ENCODE measurements around the gene GLI1.

GLI1 gene

DNA sequence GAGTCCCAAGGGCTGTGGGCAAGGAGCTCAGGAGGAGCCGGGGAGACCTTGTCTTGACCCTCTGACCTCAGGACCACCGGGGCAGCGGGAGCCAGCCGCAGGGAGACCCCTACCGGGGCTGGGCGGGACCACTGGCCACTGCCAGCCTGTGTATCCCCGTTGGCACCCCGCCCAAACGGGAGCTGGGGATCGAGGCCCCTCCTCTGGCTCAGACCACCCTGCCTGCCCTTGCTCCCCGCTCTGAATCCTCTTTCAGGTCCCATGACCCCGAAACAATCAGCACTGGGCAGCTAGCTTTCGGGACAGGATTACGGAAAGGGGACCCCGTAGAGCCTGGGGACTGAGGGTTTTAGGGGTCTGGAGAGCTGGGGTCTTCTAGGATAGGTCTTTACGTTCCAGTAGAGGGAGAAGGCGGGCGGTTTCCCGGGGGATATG is 1.3 kb downstream of the GLI1 start:
- no peak for DNase-seq (ENCODE audit: low spot score)

DNA sequence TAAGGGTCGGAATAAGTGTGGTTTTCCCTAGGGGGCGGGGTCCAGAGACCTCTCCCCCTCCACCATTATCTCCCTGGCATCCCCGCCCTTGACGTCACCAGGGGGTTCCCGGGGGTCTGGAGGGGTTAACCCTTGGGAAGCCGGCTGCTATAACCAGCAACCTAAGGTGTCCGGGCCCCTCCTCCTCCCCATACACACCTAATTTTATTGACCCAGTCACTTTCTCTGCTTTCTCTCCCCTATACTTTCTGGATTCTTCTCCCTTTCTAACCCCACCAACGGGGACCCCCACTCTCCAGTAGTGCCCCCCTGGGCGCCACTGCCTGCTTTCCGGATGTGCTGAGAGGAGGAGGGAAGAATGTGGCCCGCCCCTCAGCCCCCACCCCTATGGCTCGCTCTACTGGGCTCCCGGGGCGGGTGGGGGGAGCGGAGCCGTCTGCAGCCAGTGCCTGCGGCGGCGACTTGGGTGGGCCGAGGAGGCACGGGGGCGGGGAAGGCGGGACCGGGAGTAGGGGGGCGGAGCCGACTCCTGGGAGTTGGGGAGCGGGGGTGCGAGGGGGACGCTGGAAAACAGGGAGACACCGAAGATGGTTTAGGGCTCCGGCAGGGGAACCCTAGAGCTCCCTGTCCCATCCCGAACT is 1.8 kb downstream of the GLI1 start:
- DNase-seq (ENCODE audit: low spot score), result peak; percentile 60

DNA sequence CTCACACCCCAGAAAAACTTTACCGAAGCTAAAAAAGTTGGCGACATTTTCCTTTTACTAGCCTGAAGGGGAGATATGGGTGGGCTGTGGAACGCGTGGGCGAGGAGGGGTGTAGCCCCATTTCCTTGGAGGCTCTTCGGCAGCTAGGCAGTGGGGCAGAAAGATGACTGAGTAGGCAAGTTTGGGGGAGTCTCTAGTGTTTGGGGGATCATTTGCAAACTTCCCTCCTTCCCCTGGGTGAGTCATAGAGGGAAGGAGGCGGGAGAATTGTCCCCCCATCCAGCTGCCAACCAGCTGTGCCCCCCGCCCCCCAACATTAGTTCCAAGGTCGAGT is 2.3 kb downstream of the GLI1 start:
- DNase-seq (ENCODE audit: low spot score), result no peak

DNA sequence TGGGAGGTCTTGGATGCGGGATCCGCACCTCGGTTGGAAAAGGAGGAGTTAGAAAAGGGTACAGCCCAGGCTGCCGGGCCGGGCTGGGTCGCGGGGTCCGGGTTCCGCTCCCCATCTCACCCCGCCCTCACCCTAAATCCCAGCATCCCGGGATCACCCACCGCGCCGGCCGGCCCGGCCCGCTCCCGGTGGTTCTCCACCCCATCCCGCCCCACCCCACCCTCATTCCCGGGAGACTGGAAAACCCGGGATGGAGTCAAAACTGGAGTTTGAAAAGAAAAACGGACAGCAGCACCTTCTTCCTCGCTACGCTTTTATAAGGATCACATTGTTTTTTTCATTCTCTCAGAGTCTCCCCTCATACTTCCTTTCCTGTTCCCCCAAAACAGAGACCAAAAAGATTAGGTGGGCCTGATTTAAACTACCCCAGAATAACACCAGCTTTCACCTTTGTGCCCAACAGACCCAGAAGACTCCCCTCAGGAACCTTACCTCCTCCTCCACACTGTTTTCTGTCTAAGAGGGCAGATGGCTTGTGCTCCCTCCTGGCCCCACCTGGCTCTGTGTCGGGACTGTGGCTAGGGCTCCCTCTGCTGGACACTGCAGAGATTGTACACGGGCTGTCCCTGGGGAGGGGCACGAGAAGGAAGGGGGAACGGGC is 2.8 kb downstream of the GLI1 start:
- DNase-seq (ENCODE audit: low spot score), result peak; percentile 96

DNA sequence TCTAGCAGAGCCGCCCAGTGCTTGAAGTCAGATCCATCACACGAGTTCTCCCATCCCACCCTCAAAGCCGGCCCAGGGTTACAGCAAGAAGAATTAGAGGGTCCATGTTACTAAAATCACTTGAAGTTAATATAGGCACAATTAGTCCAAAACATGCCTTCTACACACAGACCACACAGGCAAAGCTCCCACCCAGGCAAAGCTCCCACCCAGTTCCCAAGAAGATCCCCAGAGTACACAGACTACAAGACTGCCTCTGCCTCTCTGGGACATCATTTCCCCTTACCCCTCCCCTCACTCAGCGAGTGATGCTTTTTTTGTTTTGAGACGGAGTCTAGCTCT is 3.3 kb downstream of the GLI1 start:
- no peak for DNase-seq (ENCODE audit: low spot score)

DNA sequence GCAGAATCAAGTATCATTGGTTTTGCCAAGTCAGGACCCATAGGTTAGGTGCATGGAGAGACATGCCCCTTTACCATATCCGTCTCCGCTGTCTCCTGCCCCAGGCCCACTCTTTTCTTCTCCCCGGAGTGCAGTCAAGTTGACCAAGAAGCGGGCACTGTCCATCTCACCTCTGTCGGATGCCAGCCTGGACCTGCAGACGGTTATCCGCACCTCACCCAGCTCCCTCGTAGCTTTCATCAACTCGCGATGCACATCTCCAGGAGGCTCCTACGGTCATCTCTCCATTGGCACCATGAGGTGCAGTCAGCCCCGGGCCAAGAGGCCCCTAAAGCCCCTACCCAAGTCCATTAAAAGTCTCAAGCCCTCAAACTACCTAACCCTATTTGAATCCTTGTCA is 5.0 kb downstream of the GLI1 start:
- DNase-seq (ENCODE audit: low spot score), result no peak

DNA sequence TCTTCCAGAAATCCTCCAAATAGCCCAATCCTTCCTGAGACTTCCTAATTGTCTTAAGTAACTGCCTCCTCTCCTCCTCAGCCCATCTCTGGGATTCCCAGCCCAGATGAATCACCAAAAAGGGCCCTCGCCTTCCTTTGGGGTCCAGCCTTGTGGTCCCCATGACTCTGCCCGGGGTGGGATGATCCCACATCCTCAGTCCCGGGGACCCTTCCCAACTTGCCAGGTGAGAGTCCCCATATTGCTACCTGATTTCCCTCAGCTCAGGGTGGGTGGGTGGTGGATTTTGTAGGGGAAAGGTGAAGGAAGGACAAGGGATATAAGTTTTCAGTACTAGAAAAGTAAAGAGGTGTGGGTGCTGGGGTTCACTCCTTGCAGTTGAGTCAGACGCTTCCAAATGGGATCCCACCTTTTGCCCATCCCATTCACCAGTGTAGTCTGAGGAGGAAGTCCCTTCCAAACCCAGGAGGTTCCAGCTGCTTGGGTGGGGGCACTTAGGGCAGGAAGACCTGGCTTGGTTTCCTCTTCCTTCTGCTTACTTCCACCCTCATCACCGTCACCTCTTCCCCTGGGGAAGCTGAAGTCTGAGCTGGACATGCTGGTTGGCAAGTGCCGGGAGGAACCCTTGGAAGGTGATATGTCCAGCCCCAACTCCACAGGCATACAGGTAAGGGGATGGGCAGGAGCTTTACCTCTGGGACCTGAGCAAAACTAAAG is 5.6 kb downstream of the GLI1 start:
- no peak for DNase-seq (ENCODE audit: low spot score)

DNA sequence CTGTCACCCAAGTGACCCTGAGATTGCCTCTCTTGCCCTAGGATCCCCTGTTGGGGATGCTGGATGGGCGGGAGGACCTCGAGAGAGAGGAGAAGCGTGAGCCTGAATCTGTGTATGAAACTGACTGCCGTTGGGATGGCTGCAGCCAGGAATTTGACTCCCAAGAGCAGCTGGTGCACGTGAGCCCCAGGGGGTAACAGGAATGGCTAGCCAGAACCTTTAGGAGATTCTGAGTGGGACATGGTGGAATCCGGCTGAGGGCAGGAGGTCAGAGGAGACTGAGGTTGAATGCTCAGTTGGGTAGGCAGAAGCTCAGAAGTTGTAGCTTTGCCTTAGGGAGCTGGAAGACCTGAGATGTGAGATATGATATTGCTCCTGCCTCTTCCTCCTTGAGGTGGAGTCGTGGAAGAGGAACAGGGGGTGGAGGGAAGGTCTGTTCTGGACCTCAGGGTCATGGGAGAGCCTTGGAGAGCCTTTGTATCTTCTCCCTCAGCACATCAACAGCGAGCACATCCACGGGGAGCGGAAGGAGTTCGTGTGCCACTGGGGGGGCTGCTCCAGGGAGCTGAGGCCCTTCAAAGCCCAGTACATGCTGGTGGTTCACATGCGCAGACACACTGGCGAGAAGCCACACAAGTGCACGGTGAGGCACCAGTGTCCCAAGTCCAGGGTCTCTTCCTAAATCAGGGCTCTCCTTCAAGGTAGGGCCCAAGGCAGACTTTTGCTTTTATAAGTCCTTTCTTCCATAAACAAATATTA is 6.3 kb downstream of the GLI1 start:
- no peak for DNase-seq (ENCODE audit: low spot score)

DNA sequence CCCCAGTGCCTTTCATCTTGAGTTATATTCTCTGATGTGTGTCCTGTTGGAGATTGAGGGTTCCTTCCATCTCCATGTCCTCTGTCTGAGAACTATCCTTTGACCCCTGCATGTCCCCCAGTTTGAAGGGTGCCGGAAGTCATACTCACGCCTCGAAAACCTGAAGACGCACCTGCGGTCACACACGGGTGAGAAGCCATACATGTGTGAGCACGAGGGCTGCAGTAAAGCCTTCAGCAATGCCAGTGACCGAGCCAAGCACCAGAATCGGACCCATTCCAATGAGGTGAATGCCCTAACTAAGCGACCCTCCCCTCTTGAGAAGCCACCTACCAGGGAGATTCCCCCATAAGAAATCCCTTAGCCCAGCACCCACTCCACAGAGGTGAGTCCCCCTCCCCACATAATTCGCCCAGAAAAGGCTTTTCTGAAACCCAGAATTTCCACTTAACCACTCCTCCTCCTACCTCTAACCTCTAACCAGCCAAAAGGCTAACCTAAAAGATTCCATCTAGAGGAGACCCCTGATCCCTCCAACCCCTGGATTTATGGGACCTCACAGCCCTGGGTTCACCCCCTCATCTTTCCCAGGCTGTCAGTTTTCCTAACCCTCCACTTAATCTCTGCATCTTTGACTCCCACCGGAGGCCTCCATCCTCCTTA is 7.8 kb downstream of the GLI1 start:
- DNase-seq (ENCODE audit: low spot score), result no peak

DNA sequence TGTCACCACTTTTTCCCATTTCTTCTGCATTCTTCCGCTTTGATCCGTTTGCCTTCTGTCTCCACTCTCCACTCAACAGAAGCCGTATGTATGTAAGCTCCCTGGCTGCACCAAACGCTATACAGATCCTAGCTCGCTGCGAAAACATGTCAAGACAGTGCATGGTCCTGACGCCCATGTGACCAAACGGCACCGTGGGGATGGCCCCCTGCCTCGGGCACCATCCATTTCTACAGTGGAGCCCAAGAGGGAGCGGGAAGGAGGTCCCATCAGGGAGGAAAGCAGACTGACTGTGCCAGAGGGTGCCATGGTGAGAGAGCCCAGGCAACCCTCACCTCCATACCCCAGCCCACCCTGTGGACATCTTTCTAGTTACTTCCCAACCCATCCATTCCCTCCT is 8.3 kb downstream of the GLI1 start:
- DNase-seq (ENCODE audit: low spot score), result no peak

DNA sequence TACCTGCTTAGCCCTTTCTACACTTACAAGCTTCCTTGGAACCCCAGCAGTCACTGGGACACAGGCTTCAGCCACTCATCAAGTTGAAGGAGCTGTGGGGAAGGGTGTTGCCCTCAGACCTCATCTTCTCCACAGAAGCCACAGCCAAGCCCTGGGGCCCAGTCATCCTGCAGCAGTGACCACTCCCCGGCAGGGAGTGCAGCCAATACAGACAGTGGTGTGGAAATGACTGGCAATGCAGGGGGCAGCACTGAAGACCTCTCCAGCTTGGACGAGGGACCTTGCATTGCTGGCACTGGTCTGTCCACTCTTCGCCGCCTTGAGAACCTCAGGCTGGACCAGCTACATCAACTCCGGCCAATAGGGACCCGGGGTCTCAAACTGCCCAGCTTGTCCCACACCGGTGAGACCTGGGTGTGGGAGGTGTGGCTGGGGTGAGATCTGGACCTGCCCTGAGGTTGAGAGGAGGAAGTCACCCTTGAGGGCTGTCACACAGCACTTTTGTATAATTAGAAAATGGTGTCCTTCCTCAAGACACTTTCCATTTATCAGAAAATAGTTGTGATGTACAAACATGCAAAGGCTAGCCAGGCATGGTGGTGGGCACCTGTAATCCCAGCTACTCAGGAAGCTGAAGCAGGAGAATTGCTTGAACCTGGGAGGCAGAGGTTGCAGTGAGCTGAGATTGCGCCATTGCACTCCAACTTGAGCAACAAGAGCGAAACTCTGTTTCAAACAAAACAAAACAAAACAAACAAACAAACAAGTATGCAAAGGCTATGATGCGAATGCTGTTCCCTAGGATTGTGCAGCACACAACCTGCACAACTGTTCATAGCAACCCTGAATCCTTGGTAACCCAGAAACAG is 9.9 kb downstream of the GLI1 start:
- DNase-seq (ENCODE audit: low spot score), result no peak

DNA sequence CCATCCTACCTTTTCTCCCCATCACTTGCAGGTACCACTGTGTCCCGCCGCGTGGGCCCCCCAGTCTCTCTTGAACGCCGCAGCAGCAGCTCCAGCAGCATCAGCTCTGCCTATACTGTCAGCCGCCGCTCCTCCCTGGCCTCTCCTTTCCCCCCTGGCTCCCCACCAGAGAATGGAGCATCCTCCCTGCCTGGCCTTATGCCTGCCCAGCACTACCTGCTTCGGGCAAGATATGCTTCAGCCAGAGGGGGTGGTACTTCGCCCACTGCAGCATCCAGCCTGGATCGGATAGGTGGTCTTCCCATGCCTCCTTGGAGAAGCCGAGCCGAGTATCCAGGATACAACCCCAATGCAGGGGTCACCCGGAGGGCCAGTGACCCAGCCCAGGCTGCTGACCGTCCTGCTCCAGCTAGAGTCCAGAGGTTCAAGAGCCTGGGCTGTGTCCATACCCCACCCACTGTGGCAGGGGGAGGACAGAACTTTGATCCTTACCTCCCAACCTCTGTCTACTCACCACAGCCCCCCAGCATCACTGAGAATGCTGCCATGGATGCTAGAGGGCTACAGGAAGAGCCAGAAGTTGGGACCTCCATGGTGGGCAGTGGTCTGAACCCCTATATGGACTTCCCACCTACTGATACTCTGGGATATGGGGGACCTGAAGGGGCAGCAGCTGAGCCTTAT is 10.8 kb downstream of the GLI1 start:
- no peak for DNase-seq (ENCODE audit: low spot score)

DNA sequence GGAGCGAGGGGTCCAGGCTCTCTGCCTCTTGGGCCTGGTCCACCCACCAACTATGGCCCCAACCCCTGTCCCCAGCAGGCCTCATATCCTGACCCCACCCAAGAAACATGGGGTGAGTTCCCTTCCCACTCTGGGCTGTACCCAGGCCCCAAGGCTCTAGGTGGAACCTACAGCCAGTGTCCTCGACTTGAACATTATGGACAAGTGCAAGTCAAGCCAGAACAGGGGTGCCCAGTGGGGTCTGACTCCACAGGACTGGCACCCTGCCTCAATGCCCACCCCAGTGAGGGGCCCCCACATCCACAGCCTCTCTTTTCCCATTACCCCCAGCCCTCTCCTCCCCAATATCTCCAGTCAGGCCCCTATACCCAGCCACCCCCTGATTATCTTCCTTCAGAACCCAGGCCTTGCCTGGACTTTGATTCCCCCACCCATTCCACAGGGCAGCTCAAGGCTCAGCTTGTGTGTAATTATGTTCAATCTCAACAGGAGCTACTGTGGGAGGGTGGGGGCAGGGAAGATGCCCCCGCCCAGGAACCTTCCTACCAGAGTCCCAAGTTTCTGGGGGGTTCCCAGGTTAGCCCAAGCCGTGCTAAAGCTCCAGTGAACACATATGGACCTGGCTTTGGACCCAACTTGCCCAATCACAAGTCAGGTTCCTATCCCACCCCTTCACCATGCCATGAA is 11.5 kb downstream of the GLI1 start:
- DNase-seq (ENCODE audit: low spot score), result no peak

DNA sequence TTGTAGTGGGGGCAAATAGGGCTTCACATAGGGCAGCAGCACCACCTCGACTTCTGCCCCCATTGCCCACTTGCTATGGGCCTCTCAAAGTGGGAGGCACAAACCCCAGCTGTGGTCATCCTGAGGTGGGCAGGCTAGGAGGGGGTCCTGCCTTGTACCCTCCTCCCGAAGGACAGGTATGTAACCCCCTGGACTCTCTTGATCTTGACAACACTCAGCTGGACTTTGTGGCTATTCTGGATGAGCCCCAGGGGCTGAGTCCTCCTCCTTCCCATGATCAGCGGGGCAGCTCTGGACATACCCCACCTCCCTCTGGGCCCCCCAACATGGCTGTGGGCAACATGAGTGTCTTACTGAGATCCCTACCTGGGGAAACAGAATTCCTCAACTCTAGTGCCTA is 12.1 kb downstream of the GLI1 start:
- DNase-seq (ENCODE audit: low spot score), result no peak

DNA sequence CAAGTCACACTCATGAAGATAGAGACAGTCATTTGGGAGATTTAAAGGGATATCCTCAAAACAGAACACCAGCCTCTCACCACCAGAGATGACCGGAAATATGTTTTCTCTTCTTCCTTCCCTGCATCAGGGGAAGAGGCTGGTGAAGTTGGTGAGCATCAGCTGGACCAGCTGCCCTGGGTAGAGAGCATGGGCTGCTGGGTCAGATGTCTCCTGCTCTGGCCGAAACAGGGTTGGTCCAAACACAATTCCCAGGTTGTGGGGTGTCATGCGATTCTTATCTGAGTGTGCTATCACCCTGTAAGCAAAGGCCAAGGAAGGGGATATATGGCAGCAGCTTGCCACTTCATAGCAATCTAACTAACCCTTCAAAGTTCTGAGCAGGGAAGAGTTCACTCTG is 12.8 kb downstream of the GLI1 start:
- no peak for DNase-seq (ENCODE audit: low spot score)

DNA sequence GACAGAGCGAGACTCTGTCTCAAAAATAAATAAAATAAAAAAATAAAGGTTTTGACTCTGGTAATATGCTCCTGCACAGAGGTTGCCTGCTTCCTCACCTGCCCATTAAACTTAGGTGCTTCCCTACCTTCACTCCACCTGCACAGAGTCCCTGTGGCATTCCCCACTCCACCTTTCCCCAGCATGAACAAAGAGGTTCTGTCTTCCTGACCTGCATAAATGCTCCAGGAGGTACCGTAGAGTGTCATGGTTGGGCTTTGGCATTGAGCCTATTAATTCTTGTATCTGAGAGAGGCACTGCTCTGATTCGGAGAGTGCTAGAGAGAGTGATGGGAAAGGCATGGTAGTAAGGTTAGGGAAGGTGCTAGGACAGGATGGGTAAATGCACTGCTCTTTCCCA is 13.8 kb downstream of the GLI1 start:
- no peak for DNase-seq (ENCODE audit: low spot score)

DNA sequence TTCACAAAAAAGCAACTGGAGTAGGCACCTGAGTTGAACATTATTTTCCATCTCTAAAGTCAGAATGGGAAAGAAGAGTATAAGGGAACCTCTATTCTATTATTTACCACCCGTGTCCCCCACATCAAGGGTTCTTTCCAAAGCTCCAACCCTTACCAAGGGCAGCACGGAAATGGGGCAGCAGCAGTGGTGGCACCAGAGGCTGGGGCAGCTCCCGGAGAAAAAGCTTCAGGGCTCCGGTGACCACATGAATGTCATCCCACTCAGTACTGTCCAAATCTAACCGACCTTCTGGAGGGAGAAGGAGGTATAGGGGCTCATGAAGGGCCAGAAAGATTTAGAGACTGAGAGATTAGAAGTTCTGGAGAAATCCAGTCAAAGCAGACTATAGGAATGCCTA is 14.3 kb downstream of the GLI1 start:
- no peak for DNase-seq (ENCODE audit: low spot score)

DNA sequence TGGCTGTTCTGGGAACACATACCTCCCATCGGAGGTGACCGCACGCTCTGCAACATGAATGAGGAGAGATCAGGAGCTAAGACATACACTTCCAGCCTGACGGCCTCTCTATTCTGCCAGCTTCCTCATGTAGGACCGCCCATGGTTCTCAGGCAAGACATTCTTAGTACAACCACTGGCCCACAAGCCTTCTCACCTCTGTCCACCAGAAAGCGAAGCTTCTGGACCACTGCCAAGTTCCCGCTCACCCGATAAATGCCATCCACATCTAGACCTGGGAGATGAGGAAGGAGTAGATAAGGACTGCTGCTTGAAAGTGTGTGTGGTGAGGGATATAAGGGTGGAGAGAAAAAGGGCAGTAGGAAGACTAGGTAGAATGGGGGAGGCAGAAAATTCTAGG is 14.8 kb downstream of the GLI1 start:
- DNase-seq (ENCODE audit: low spot score), result no peak

DNA sequence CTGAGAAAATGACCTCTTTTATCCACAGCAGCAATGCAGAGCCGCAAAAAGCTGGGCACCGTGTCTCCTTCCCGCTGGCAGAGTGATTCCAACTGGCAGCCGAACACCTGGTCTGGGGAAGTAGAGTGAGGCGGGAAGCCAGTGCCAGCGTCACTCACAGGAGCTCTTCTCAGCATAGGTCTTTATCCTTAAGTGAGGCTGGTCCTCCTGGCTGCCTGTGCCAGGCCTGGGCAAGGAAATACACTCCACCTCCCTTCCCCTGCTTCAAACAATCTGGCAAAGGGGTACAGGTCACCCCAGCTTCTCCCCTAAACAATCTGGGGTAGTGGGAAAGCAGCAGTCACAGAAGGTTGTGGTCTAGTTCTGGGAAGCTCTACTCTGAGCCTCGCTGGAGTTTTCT is 15.3 kb downstream of the GLI1 start:
- no peak for DNase-seq (ENCODE audit: low spot score)
